ENCODE data around the gene LRSAM1.

Gene LRSAM1

DNA sequence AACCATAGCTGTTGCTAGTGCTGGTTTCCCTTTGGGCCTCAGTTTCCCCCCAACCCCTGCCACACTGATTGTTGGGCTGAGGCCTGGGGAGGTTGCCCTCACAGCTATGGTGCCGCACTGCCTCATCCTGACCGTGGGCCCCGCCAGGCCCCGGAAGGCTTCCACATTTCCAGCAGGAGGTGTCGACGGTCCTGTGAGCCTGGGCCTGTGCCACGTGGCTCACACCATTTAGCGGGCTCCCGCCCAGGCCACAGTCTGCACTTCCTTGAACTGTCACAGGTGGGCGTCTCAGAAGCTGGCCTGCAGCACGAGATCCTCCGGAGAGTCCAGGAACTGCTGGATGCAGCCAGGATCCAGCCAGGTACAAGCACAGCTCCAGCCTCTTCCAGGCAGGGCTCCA lies 45.7 kb downstream of the LRSAM1 start:
- DNase-seq (ENCODE audit: low read depth in 1 of 2, low spot score in 1 of 2): no peak

DNA sequence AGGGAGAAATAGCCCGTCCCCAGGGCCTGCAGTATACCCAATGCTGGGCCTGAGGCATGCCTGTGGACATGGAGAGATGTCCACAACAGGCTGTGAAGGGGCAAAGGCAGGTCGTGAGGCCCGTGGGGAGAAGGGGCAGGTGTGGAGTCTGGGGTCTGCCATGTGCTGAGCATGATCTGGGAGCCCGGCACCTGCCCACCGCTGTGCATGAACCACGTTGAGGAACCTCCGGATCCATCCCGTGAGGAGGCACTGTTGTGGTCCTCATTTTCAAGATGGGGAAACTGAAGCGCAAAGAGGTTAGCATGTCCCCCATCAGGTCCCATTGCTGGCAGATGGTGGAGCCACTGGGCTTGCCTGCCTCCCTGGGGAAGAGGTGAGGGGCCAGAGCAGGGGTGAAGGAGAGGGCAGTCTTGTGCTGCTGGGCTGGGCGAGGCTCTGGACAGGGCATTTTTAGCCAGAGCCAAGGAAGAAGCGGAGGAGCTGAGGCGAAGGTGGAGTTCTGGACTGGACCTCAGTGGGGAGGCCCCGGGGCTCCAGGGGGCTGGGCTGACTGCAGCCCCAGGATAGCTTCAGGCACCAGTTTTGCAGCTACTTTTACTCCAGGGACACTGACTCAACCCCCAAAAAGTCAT lies 46.5 kb downstream of the LRSAM1 start:
- DNase-seq (ENCODE audit: low read depth in 1 of 2, low spot score in 1 of 2): no peak

DNA sequence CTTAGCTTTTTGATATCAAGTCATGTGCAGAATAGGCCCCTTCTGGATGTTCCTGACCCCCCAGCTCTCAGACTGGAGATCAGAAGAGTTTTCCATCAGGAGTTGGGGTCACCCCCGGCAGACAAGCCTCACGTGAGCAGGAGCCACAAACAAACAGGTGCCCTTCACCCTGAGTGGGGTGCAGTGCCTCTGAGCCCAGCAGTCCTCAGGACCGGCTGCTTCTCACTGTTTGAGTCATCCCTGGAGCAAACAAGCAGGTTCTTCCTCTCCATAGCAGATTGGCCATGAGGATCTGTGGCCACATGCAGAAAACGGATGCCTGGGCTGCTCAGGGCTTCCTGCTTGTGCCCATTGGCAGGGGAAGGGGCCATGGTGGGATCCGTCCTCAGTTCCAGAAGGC lies 47.0 kb downstream of the LRSAM1 start:
- no peak for DNase-seq (ENCODE audit: low read depth in 1 of 2, low spot score in 1 of 2)

- DNase-seq (ENCODE audit: low read depth in 1 of 2, low spot score in 1 of 2): no peak
Observed at GRCh38 chr9:127500399-127500798, 49.1 kb downstream of the LRSAM1 start.

DNA sequence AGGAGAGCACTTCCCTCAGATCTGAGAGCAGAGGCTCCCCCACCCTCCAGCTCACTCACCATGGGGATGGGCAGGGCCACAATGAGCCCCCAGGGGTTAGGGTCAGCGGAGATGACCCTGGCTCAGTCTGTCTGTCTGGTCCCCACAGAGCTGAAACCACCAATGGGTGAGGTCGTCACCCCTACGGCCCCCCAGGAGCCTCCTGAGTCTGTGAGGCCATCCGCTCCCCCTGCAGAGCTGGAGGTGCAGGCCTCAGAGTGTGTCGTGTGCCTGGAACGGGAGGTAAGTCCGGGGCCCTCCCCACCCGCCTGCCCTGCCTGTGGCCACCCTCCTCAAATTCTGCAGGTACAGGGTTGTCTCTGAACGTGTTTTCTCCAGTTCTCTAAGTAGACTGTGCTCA lies 49.6 kb downstream of the LRSAM1 start:
- no peak for DNase-seq (ENCODE audit: low read depth in 1 of 2, low spot score in 1 of 2)

DNA sequence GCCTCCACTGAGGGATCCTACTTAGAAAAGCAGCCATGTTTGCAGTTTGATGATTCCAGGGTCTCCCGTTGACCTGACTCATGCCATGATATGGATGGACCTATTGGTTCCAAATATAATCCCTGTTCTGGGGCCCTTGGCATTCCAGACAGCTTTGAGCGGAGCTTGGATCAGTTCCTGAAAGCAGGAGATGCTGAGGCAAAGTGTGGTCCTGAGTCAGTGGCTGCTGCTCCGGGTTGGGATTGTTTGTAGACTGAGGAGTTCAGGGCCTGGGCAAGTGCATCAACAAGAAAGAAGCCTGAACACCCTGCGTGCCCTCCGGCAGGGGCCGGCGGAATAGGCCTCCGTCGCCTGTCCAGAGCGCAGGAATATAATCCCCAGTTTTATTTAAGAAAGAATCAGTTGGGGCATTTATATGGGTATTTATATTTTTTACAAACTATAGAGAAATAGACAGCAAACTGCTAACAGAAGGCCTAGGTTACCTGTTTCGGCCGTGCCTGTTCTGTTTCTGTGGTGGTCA lies 50.6 kb downstream of the LRSAM1 start:
- no peak for DNase-seq (ENCODE audit: low read depth in 1 of 2, low spot score in 1 of 2)

DNA sequence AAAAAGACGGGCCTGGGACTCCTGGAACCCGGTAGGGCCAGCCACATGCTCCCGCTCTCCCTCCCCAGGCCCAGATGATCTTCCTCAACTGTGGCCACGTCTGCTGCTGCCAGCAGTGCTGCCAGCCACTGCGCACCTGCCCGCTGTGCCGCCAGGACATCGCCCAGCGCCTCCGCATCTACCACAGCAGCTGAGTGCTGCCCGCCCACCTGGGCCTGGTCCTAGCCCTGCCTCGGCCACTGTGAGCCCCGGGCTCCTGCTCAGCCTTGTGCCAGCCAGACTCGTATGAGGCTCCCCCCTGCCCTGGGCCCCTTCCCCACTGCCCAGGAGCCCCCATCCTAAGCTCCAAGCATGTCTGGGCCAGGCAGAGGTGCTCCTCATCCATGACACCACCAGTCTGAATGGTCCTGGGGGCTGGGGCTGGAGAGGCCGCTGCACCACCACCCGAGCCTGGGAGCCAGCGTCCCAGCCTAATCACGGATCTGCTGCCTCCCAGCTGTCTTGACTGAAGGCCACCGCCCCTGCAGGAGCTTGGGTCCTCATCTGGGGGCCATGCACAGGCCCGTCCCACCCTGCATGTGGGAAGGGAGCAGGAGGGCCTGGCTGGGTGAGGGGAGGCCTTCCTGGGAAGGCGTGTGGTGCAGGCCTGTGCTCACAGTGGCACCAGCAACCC lies 51.5 kb downstream of the LRSAM1 start:
- DNase-seq (ENCODE audit: low read depth in 1 of 2, low spot score in 1 of 2): no peak

DNA sequence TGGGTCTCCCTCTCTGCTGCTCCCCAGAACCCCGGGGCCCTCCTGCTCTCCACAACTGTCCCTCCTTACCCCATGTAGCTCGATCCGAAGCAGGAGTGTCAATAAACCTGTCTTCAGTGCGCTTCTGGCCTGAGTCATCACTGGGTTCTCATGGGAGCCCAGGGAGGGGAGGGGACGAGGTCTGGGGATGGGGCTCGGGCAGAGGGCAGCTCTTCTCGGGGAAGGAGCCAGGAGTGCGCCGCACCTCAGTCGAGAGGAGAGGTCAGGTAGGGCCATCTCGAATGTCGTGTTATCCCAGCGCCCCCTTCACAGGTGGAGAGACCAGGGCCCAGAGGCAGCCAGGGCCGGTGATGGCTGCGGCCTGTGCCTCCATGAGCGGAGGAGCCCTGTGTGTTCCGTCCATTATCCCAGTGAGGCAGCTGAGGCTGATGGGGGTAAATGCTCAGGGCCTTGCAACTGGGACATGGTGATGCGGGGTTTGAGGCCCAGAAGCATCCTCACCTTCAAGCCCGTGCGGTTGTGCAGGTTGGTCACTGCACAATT lies 52.1 kb downstream of the LRSAM1 start:
- no peak for DNase-seq (ENCODE audit: low read depth in 1 of 2, low spot score in 1 of 2)

DNA sequence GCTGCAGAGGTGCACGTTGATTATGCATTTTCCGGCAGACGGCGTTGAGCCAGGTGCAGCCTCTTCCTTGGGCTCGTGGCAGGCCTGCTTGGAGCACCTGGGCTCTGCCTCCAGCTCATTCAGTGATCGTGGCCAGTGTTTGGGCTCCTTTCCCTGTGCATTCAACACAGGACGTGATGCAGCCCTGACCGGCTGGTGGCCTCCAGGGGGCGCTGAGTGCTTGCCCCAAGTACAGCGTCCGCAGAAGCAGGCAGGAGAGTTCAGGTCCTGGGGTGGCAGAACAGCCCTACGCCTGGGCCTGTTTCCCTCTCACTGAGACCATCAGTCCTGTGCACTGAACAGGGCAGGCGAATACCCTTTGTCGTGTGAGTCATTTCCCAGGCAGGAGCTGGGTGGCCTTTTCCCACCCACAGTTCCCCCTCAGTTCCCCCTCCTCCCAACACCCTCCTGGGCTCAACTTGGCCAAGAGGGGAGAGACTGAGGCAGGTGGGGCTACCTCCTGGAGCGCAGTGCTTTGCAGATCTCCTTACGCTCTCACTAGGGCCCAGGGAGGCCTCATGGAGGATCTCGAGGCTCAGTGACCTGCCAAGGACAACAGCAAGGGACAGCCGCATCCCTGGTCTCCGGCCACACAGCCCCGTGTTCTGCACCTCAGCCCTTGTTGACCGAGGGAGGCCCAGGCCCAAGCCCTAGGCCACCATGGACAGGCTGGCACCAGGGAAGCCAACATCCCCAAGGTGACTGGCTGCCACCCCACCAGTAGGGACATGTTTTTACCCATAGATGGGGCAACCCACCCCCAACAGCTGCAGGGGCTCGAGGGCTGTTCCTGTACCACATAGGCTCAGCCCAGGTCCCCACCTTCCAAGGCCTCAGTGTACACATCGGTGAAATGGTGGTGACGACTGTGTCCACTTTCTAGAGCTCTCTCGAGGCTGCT lies 52.9 kb downstream of the LRSAM1 start:
- DNase-seq (ENCODE audit: low read depth in 1 of 2, low spot score in 1 of 2): peak; percentile 60 to 62

DNA sequence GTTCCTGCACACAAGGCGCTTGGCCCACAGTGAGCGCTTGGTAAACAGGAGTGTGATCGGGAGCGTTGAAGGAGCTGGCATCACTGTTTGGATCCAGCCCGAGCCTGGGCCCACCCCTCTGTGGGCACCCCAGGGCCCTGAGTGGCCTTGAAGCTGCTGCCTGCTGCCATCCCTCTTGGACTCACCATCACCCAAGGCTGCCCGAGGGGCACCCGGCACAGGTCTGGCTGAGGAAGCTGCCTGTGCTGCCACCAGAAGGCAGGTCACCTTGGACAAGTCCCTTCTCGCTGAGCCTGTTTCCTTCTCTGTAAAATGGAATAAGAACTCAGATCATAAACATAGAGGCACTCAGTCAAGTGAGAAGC lies 53.6 kb downstream of the LRSAM1 start:
- DNase-seq (ENCODE audit: low read depth in 1 of 2, low spot score in 1 of 2): no peak

- DNase-seq (ENCODE audit: low read depth in 1 of 2, low spot score in 1 of 2): no peak
Observed at GRCh38 chr9:127505396-127506116, 54.2 kb downstream of the LRSAM1 start.

GRCh38 chr9:127506117-127506813 lies 55.0 kb downstream of the LRSAM1 start:
- no peak for DNase-seq (ENCODE audit: low read depth in 1 of 2, low spot score in 1 of 2)

DNA sequence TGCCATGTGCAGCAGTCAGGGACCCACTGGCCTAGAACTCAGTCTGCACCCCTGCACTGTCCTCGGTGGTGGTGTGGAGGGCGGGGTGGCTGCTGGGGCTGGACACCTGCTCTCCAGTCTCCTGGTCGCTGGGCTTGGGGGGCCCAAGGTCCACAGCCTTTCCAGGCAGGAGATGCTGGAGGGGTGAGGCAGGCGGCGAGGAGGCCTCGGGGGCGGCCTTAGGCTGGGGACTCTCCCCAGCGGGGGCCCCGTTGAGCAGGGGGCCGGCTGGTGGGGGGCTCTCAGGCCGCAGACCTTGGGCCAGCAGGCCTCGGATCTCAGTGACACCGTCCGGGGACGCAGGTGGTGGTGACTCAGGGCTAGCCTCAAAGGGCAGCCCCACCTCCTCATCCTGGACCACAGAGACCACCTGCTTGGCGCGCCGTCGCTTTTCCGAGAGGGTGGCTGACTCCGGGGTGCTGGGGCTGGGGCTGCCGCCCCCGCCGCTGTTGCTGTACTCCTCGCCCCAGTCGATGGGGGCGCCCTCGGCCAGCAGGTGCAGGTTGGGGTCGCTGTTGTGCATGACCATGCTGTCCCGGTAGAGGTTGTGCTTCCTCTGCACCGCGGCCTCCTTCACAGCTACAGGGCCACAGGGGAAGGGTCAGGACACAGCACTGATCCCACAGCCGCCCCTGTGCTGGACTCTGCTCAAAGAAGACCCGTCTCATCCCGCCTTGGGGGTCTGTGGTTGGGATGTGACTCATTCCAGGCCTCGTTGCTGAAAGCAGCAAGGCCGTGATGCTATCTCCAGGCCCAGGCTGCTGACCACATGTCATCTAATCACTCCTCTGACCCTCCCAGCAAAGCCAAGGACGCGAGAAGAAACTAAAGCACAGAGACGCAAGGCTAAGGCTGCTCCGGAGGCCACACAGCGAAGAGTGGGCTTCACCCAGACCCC lies 55.8 kb downstream of the LRSAM1 start:
- no peak for DNase-seq (ENCODE audit: low read depth in 1 of 2, low spot score in 1 of 2)

GRCh38 chr9:127507751-127508648 lies 56.7 kb downstream of the LRSAM1 start:
- no peak for DNase-seq (ENCODE audit: low read depth in 1 of 2, low spot score in 1 of 2)

DNA sequence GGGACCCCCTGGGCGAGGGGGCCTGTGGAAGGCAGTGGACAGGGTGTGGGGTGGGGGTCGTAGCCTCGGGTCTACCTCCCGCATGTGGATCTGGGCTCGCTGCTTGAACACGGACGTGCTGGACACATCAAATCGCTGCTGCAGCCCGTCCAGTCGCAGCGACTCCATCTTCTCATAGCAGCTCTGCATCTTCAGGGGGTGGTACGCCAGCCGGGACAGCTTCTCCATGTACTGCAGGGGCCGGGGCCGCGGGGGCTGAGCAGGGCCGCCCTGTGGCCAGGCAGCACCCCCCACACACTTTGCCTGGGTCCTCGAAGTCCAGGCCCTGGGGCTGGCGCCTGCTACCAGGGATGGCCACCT lies 57.6 kb downstream of the LRSAM1 start:
- no peak for DNase-seq (ENCODE audit: low read depth in 1 of 2, low spot score in 1 of 2)

- DNase-seq (ENCODE audit: low read depth in 1 of 2, low spot score in 1 of 2): no peak
Observed at GRCh38 chr9:127509261-127509954, 58.1 kb downstream of the LRSAM1 start.

GRCh38 chr9:127509955-127510299 lies 58.6 kb downstream of the LRSAM1 start:
- no peak for DNase-seq (ENCODE audit: low read depth in 1 of 2, low spot score in 1 of 2)

- DNase-seq (ENCODE audit: low read depth in 1 of 2, low spot score in 1 of 2): no peak
Observed at GRCh38 chr9:127514468-127514867, 63.2 kb downstream of the LRSAM1 start.

Measured in activated T-helper 1 cell treated with anti-CD3 and anti-CD28 coated beads, Interleukin-2, amount 50 U/mL, for 16 hours (primary cell).